ENCODE data around the gene CD44.
A peak's percentile ranks its signal among the peaks of the same experiment; 100 is the strongest.

DNA sequence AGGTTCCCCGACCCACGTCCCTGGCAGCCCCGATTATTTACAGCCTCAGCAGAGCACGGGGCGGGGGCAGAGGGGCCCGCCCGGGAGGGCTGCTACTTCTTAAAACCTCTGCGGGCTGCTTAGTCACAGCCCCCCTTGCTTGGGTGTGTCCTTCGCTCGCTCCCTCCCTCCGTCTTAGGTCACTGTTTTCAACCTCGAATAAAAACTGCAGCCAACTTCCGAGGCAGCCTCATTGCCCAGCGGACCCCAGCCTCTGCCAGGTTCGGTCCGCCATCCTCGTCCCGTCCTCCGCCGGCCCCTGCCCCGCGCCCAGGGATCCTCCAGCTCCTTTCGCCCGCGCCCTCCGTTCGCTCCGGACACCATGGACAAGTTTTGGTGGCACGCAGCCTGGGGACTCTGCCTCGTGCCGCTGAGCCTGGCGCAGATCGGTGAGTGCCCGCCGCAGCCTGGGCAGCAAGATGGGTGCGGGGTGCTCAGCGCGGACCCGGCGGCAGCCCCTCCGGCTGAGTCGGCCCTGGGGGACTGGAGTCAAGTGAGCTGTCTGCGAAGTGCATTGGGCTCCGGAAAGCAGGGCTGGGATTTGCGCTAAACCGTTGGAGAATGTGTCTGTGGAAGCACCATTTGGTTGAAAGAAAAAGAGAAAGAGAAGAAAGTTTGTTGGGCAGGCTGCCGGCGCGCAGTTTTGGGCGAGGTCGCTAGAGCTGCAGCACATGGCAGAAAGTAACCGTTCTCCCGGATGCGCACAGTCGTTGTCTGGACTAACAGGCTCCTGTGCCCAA is at the start of gene CD44:
- TF ChIP-seq, protein P1, sequence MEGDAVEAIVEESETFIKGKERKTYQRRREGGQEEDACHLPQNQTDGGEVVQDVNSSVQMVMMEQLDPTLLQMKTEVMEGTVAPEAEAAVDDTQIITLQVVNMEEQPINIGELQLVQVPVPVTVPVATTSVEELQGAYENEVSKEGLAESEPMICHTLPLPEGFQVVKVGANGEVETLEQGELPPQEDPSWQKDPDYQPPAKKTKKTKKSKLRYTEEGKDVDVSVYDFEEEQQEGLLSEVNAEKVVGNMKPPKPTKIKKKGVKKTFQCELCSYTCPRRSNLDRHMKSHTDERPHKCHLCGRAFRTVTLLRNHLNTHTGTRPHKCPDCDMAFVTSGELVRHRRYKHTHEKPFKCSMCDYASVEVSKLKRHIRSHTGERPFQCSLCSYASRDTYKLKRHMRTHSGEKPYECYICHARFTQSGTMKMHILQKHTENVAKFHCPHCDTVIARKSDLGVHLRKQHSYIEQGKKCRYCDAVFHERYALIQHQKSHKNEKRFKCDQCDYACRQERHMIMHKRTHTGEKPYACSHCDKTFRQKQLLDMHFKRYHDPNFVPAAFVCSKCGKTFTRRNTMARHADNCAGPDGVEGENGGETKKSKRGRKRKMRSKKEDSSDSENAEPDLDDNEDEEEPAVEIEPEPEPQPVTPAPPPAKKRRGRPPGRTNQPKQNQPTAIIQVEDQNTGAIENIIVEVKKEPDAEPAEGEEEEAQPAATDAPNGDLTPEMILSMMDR (IDR thresholded peaks at IDR 0.05 in 4 of 5, conservative IDR thresholded peaks at IDR 0.05 in 1 of 5) = no peak
- peak in 1 of 2 donors; percentile 55 for TF ChIP-seq POLR2A (IDR thresholded peaks at IDR 0.05)

All from gastrocnemius medialis (tissue), 4 donors.